HG03196 (cell line): ENCODE measurements around the gene CCL4.
"Not testable (repeated sequence)": the region's sequence is repeated elsewhere in the genome, so short reads cannot be mapped to it uniquely, and the experiment has no call there.

Source experiments
- ATAC-seq: cut with Tn5 transposase; IDR thresholded peaks from one replicate; pipeline ENCODE4 v1.9.1; 2021; ENCODE audit not compliant: unreplicated experiment

CCL4 gene

GRCh38 chr17:36103401-36103975, at the start of gene CCL4:
TSS of gene CCL4 (plus strand) at chr17:36103827. CDS start at chr17:36103906, 79 bp downstream.
- ATAC-seq, result peak; percentile 74

- no peak for ATAC-seq
These were observed 48.5 kb upstream of the CCL4 start for GRCh38 chr17:36055171-36055570.

GRCh38 chr17:36055921-36056520, 47.6 kb upstream of the CCL4 start:
- no peak for ATAC-seq

- ATAC-seq, result no peak
These were observed 45.7 kb upstream of the CCL4 start for GRCh38 chr17:36057911-36058310.

GRCh38 chr17:36059406-36059805, 44.2 kb upstream of the CCL4 start:
- ATAC-seq, result no peak

- ATAC-seq, result no peak
These were observed 42.8 kb upstream of the CCL4 start for GRCh38 chr17:36060816-36061215.

GRCh38 chr17:36063786-36064541, 39.7 kb upstream of the CCL4 start, which contains the start of gene CCL18:
TSS of gene CCL18 (plus strand) at chr17:36064272. CDS start at chr17:36064343, 71 bp downstream.
- no peak for ATAC-seq

- no peak for ATAC-seq
These were observed 37.2 kb upstream of the CCL4 start for GRCh38 chr17:36066365-36066985.

GRCh38 chr17:36068524-36068923, 35.1 kb upstream of the CCL4 start:
- ATAC-seq, result no peak

- no peak for ATAC-seq
These were observed 34.5 kb upstream of the CCL4 start for GRCh38 chr17:36069136-36069535.

GRCh38 chr17:36070427-36070826, 33.2 kb upstream of the CCL4 start:
- no peak for ATAC-seq

- no peak for ATAC-seq
These were observed 31.9 kb upstream of the CCL4 start for GRCh38 chr17:36071751-36072150.

- ATAC-seq, result no peak
These were observed 31.1 kb upstream of the CCL4 start for GRCh38 chr17:36072431-36073121.

GRCh38 chr17:36074365-36074764, 29.3 kb upstream of the CCL4 start:
- no peak for ATAC-seq

- ATAC-seq, result not testable (repeated sequence)
These were observed 21.8 kb upstream of the CCL4 start for GRCh38 chr17:36081681-36082471.

- not testable (repeated sequence) for ATAC-seq
These were observed 21.0 kb upstream of the CCL4 start for GRCh38 chr17:36082482-36083120.

GRCh38 chr17:36083691-36084090, 19.9 kb upstream of the CCL4 start:
- ATAC-seq, result not testable (repeated sequence)

- no peak for ATAC-seq
These were observed 17.9 kb upstream of the CCL4 start for GRCh38 chr17:36085765-36086164.

- ATAC-seq, result no peak
These were observed 16.8 kb upstream of the CCL4 start for GRCh38 chr17:36086791-36087190.

- ATAC-seq, result not testable (repeated sequence)
These were observed 16.2 kb upstream of the CCL4 start for GRCh38 chr17:36087471-36087870.
